ENCODE data around the gene HOXA1. TPM values are rescaled to one million over a fixed set of nuclear protein-coding genes. Genes with fewer than 3 reads are reported as not detected.

Gene HOXA1
- total and polyA plus RNA-seq, 2 of the 8 experiments (the other 6 are each of a cell fraction or from before 2014, with no cell fraction given): not detected

DNA sequence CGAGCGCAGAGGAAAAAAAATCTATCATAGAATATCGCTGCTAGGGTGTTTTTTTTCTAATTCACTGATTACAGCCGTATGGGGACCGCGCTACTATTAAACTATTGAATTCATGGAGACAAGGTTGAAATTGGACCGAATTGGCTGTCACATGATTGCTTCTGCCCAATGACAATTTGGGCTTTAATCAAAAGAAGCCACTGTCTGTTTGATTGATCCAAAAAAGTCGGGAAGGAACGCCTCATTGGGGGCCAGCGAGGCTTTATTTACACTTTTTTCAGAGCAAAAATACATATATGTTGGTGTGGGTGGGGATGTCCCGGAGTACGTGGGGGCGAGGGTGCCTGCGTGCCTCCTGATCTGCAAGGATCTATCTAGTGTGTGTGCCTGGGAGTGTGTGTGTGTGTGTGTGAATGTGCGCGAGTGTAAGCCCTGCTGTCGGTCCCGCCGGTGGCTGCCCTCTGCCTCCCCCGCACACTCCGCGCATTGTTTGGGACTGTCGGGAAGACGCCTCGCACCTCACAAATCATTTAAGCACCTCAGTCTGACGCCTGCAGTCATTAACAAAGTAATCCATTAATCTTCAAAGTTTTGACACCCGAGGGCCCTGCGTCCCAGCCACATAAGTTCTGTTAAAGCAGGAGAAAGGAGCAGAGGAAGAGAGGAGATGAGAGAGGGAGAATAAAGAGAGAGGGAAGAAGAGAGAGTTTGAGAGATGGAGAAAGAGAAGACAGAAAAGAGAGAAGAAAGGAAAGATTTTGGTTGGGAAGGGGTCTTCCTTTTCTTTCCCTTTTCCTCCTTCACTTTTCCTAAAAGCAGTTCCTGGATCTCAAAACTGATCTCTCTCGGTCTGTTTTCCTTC lies 7.0 kb upstream of the HOXA1 start, which contains the start of gene HOXA2:
Gene HOXA2 (minus strand): TSS at position 103 of the 862 bp plus-strand sequence. CDS start 183 bp downstream, outside the sequence.
- Histone ChIP-seq H2BK12ac (ENCODE audit: low read depth, low read length) (peak within 1 kb of the TSS; percentile 68; the same call in 1 of the 2 replicates), H3K18ac (ENCODE audit: extremely low read depth, low read length) (no peak within 1 kb of the TSS), H3K79me1 (ENCODE audit: low read depth, low read length) (no peaks in the 10 kb centered on the region), H3K36me3 (ENCODE audit: control insufficient read depth in 2 of 4, insufficient read depth in 4 of 4, low read length in 3 of 4) (peaks cover 0 to 11% (median 0%) of the 10 kb centered on the region in 4 experiments; a peak in 1 of 8 replicates), H4K91ac (replicated peaks; ENCODE audit: insufficient read length, low read length) (no peak within 1 kb of the TSS), H3K79me2 (ENCODE audit: control insufficient read depth in 1 of 2, insufficient read depth in 2 of 2, low read length in 2 of 2) (no peaks in the 10 kb centered on the region), H3K27ac (ENCODE audit: low read depth, low read length) (no peak within 1 kb of the TSS), H3K9me3 (ENCODE audit: insufficient read depth in 2 of 2, low read depth in 1 of 2, low read length in 1 of 2) (no peaks in the 10 kb centered on the region), H2BK20ac (ENCODE audit: low read length) (no peak within 1 kb of the TSS), H2BK5ac (ENCODE audit: low read depth, low read length) (no peak within 1 kb of the TSS), H3K4ac (replicated peaks; ENCODE audit: insufficient read length, low read depth, low read length) (no peak within 1 kb of the TSS), H2AFZ (ENCODE audit: low read length) (no peak within 1 kb of the TSS), H4K5ac (ENCODE audit: insufficient read length, low read depth, low read length) (no peak within 1 kb of the TSS), H3K4me2 (ENCODE audit: insufficient read depth in 1 of 2, low read depth in 2 of 2, low read length in 2 of 2) (peak within 1 kb of the TSS; percentile 44 to 69; a peak in 3 of 4 replicates), H3K23ac (ENCODE audit: insufficient read length) (no peak within 1 kb of the TSS), H3K23me2 (ENCODE audit: low read depth, low read length) (0 out of 2 replicates have a peak, but pooled peaks cover 1% of the 10 kb centered on the region), H4K20me1 (replicated peaks in 1 of 2; ENCODE audit: control insufficient read depth in 1 of 2, insufficient read depth in 2 of 2, low read length in 2 of 2) (peaks cover 16 to 32% of the 10 kb centered on the region in 2 experiments), H2BK15ac (ENCODE audit: low read length) (peak within 1 kb of the TSS; percentile 61; the same call in 1 of the 2 replicates), H3K27me3 (replicated peaks in 1 of 4; ENCODE audit: control insufficient read depth in 3 of 4, extremely low read depth in 1 of 4, insufficient read depth in 3 of 4, low read length in 3 of 4) (peaks cover 94 to 100% (median 97%) of the 10 kb centered on the region in 4 experiments), H2AK5ac (ENCODE audit: low read depth, low read length) (0 out of 2 replicates have a peak within 1 kb of the TSS, but pooled peaks have one; percentile 93), H3K4me1 (replicated peaks in 1 of 4; ENCODE audit: control insufficient read depth in 3 of 4, insufficient read depth in 4 of 4, low read length in 3 of 4) (peaks cover 0 to 18% (median 12%) of the 10 kb centered on the region in 4 experiments; a peak in 6 of 7 replicates), H3K14ac (ENCODE audit: insufficient read length) (no peak within 1 kb of the TSS), H3K9ac (replicated peaks in 1 of 4; ENCODE audit: extremely low read depth in 1 of 4, low read depth in 3 of 4, low read length in 3 of 4) (no peak within 1 kb of the TSS), H4K8ac (ENCODE audit: extremely low read depth, insufficient read depth, low read length) (no peak within 1 kb of the TSS; the same call in 1 of the 2 replicates), H3K4me3 (ENCODE audit: extremely low read depth in 1 of 4, insufficient read depth in 2 of 4, low read depth in 3 of 4, low read length in 4 of 4) (peak within 1 kb of the TSS in 3 of 4 experiments; percentile 2 to 37 (median 14); a peak in 4 of 8 replicates), H2BK120ac (replicated peaks; ENCODE audit: low read depth, low read length) (no peak within 1 kb of the TSS), H3K56ac (replicated peaks; ENCODE audit: insufficient read length, low read depth, low read length) (no peak within 1 kb of the TSS)
- ChIA-PET POLR2A (ENCODE audit: partially characterized antibody) (no interaction called here), CTCF (ENCODE audit: partially characterized antibody) (no interaction called here)
- FAIRE-seq (no peak), DNase-seq (ENCODE audit: low read depth in 1 of 2, low spot score in 2 of 2) (no peak)
- WGBS, 2 experiments (ENCODE audit: extremely low coverage in 1 of 2, insufficient coverage in 1 of 2, insufficient read length in 1 of 2, insufficient replicate concordance in 2 of 2, low coverage in 1 of 2, low lambda C conversion rate in 2 of 2, missing lambda C conversion rate in 1 of 2): 9% methylated on average over 27 of the region's 29 CpGs; no CpG with 5 or more reads in 1 of the 2 experiments
- TF ChIP-seq CHD1 (IDR thresholded peaks at IDR 0.05; ENCODE audit: low read depth, low read length) (no peak), EZH2 (IDR thresholded peaks at IDR 0.05; ENCODE audit: low read depth, low read length, severe bottlenecking) (peak; percentile 67), FOSL1 (IDR thresholded peaks at IDR 0.05; ENCODE audit: insufficient read depth, low read depth, low read length) (no peak), CBX8 (IDR thresholded peaks at IDR 0.05; ENCODE audit: borderline replicate concordance, low read depth, low read length) (0 out of 2 replicates have a peak, but pooled peaks have one; percentile 87), SAP30 (IDR thresholded peaks at IDR 0.05; ENCODE audit: insufficient read depth, insufficient replicate concordance, low read length) (no peak), SRF (IDR thresholded peaks at IDR 0.05; ENCODE audit: low read depth, low read length) (no peak), SUZ12 (IDR thresholded peaks at IDR 0.05; ENCODE audit: low read length) (0 out of 2 replicates have a peak, but pooled peaks have one; percentile 21), RAD21 (IDR thresholded peaks at IDR 0.05 in 1 of 2, conservative IDR thresholded peaks at IDR 0.05 in 1 of 2; ENCODE audit: low read depth in 2 of 2, low read length in 2 of 2) (no peak), BCL11A (IDR thresholded peaks at IDR 0.05; ENCODE audit: low read depth in 2 of 2, low read length in 2 of 2) (no peak), PHF8 (conservative IDR thresholded peaks at IDR 0.05; ENCODE audit: low read depth, low read length) (no peak)
